ENCODE data around the gene AADACL4. TPM values are rescaled to one million over a fixed set of nuclear protein-coding genes. Genes with fewer than 3 reads are reported as not detected.

Gene AADACL4
- total RNA-seq, 1 donor from 2014 or later = not detected

DNA sequence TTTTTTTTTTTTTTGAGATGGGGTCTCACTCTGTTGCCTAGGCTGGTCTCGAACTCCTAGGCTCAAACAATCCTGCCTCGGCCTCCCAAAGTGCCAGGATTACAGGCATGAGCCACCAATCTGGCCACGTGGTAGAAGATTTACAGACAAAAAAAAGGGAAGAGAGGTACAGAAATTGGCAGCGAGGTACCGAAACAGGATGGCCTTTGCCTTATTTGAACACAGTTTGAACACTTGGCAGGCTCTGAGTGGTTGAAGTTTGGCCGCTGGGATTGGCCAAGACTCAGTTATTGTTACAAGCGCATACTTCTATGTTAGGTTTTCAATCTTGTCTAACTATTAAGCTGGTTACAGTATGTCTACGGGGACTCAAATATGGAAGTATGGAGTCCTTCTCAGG, 6.2 kb upstream of the AADACL4 start:
- Mint-ChIP-seq H3K36me3 (ENCODE audit: low read depth, unreplicated experiment) (peaks cover 2% of the 10 kb centered on the region), H3K9me3 (ENCODE audit: unreplicated experiment) (peaks cover 42% of the 10 kb centered on the region), H3K4me3 (ENCODE audit: unreplicated experiment) (no peak overlapping the region), H3K27ac (ENCODE audit: unreplicated experiment) (no peak overlapping the region), H3K4me1 (ENCODE audit: low read depth, unreplicated experiment) (peaks cover 1% of the 10 kb centered on the region), H3K27me3 (ENCODE audit: low read depth, unreplicated experiment) (no peaks in the 10 kb centered on the region)
- H3K36me3 ChIP-seq (ENCODE audit: insufficient read depth, low read length) = no peaks in the 10 kb centered on the region
- H3K27me3 ChIP-seq (ENCODE audit: insufficient read depth, low read length) = no peaks in the 10 kb centered on the region
- peaks cover 11% of the 10 kb centered on the region for H3K9me3 ChIP-seq (ENCODE audit: insufficient read depth, low read depth, low read length)
- H3K9ac ChIP-seq (ENCODE audit: low read length) = no peak overlapping the region
- DNase-seq (ENCODE audit: low read depth) = no peak
- H3K4me2 ChIP-seq (ENCODE audit: low read length) = no peak overlapping the region
- H2AFZ ChIP-seq (ENCODE audit: low read depth, low read length) = no peak overlapping the region
- H4K20me1 ChIP-seq (ENCODE audit: insufficient read depth, low read length) = no peaks in the 10 kb centered on the region
- no peak for FAIRE-seq
- no peaks in the 10 kb centered on the region for H3K4me1 ChIP-seq (ENCODE audit: insufficient read depth, low read length)
- no peak overlapping the region for H3K4me3 ChIP-seq (ENCODE audit: insufficient read depth, low read depth, low read length)
- TF ChIP-seq, protein P1, sequence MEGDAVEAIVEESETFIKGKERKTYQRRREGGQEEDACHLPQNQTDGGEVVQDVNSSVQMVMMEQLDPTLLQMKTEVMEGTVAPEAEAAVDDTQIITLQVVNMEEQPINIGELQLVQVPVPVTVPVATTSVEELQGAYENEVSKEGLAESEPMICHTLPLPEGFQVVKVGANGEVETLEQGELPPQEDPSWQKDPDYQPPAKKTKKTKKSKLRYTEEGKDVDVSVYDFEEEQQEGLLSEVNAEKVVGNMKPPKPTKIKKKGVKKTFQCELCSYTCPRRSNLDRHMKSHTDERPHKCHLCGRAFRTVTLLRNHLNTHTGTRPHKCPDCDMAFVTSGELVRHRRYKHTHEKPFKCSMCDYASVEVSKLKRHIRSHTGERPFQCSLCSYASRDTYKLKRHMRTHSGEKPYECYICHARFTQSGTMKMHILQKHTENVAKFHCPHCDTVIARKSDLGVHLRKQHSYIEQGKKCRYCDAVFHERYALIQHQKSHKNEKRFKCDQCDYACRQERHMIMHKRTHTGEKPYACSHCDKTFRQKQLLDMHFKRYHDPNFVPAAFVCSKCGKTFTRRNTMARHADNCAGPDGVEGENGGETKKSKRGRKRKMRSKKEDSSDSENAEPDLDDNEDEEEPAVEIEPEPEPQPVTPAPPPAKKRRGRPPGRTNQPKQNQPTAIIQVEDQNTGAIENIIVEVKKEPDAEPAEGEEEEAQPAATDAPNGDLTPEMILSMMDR (IDR thresholded peaks at IDR 0.05; ENCODE audit: insufficient read depth, low read depth, low read length) = no peak
- TF ChIP-seq EZH2 (IDR thresholded peaks at IDR 0.05; ENCODE audit: insufficient read depth, low read length) = no peak
- no peak overlapping the region for H3K27ac ChIP-seq (ENCODE audit: low read depth, low read length)
- H3K79me2 ChIP-seq (ENCODE audit: insufficient read depth, low read length) = no peaks in the 10 kb centered on the region

DNA sequence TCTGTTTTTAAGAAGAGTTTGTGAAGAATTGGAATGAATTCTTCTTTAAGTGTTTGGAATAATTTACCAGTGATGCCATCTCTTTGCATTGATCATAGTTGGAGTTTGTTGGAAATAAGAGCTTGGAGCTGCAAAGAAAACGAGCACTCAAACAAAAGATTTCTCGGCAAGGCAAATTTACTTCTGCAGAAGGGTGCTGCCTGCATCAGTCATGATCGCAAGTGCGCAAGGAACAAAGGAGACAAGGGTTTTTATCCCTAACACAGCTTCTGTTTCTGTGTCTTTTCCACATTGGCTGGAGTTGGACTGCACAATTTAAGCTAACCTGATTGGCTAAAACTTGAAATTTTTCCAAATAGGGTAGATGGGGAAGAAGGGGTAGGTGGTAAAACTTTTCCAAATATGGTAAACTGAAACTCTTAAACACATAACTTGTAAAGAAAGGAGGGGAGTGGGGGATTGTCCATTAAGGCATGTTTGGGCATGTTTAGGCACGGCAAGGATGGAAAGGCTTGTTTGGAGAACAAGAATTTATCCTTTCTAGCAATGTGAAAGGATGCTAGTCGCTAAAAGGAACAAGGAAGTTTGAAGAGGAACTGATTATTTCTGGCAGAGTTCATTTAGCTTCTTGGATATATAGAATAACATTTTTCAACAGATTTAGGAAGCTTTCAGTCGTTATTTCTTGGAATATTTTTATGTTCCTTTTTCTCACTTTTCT, 3.5 kb upstream of the AADACL4 start:
- Mint-ChIP-seq H3K36me3 (ENCODE audit: low read depth, unreplicated experiment) (no peaks in the 10 kb centered on the region), H3K27ac (ENCODE audit: unreplicated experiment) (no peak overlapping the region), H3K4me1 (ENCODE audit: low read depth, unreplicated experiment) (peaks cover 1% of the 10 kb centered on the region), H3K27me3 (ENCODE audit: low read depth, unreplicated experiment) (peaks cover 9% of the 10 kb centered on the region), H3K9me3 (ENCODE audit: unreplicated experiment) (peaks cover 42% of the 10 kb centered on the region), H3K4me3 (ENCODE audit: unreplicated experiment) (no peak overlapping the region)
- H3K4me3 ChIP-seq (ENCODE audit: insufficient read depth, low read depth, low read length) = no peak overlapping the region
- H3K9me3 ChIP-seq (ENCODE audit: insufficient read depth, low read depth, low read length) = peaks cover 11% of the 10 kb centered on the region
- no peak overlapping the region for H2AFZ ChIP-seq (ENCODE audit: low read depth, low read length)
- no peak overlapping the region for H3K9ac ChIP-seq (ENCODE audit: low read length)
- DNase-seq (ENCODE audit: low read depth) (peak; percentile 19), FAIRE-seq (no peak)
- no peaks in the 10 kb centered on the region for H3K79me2 ChIP-seq (ENCODE audit: insufficient read depth, low read length)
- no peak overlapping the region for H3K27ac ChIP-seq (ENCODE audit: low read depth, low read length)
- no peaks in the 10 kb centered on the region for H3K4me1 ChIP-seq (ENCODE audit: insufficient read depth, low read length)
- TF ChIP-seq EZH2 (IDR thresholded peaks at IDR 0.05; ENCODE audit: insufficient read depth, low read length) = no peak
- H3K4me2 ChIP-seq (ENCODE audit: low read length) = no peak overlapping the region
- H3K36me3 ChIP-seq (ENCODE audit: insufficient read depth, low read length) = no peaks in the 10 kb centered on the region
- peaks cover 2% of the 10 kb centered on the region for H3K27me3 ChIP-seq (ENCODE audit: insufficient read depth, low read length)
- no peaks in the 10 kb centered on the region for H4K20me1 ChIP-seq (ENCODE audit: insufficient read depth, low read length)

DNA sequence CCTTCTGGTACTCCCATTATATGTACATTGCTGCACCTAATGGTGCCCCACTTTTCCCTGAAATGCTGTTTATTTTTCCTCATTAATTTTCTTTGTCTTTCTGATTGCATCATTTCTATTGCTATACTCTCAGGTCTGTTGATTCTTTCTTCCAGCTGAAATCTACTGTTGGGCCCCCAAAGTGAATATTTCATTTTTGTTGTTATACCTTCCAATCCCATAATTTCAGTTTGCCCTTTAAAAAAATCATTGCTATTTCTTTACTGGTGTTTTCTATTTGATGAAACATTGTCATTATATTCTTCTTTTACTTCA, 3.0 kb upstream of the AADACL4 start:
- H3K79me2 ChIP-seq (ENCODE audit: insufficient read depth, low read length) = no peaks in the 10 kb centered on the region
- DNase-seq (ENCODE audit: low read depth) (no peak), FAIRE-seq (no peak)
- H3K4me3 ChIP-seq (ENCODE audit: insufficient read depth, low read depth, low read length) = no peak overlapping the region
- peaks cover 42% of the 10 kb centered on the region for H3K9me3 Mint-ChIP-seq (ENCODE audit: unreplicated experiment)
- peaks cover 11% of the 10 kb centered on the region for H3K9me3 ChIP-seq (ENCODE audit: insufficient read depth, low read depth, low read length)
- H3K36me3 ChIP-seq (ENCODE audit: insufficient read depth, low read length) = no peaks in the 10 kb centered on the region
- H4K20me1 ChIP-seq (ENCODE audit: insufficient read depth, low read length) = no peaks in the 10 kb centered on the region
- H3K36me3 Mint-ChIP-seq (ENCODE audit: low read depth, unreplicated experiment) = no peaks in the 10 kb centered on the region
- no peak overlapping the region for H3K27ac ChIP-seq (ENCODE audit: low read depth, low read length)
- H3K4me2 ChIP-seq (ENCODE audit: low read length) = no peak overlapping the region
- no peak overlapping the region for H3K27ac Mint-ChIP-seq (ENCODE audit: unreplicated experiment)
- no peak overlapping the region for H2AFZ ChIP-seq (ENCODE audit: low read depth, low read length)
- peaks cover 1% of the 10 kb centered on the region for H3K4me1 Mint-ChIP-seq (ENCODE audit: low read depth, unreplicated experiment)
- H3K27me3 Mint-ChIP-seq (ENCODE audit: low read depth, unreplicated experiment) = peaks cover 11% of the 10 kb centered on the region
- peaks cover 2% of the 10 kb centered on the region for H3K27me3 ChIP-seq (ENCODE audit: insufficient read depth, low read length)
- TF ChIP-seq, protein P1 (IDR thresholded peaks at IDR 0.05; ENCODE audit: insufficient read depth, low read depth, low read length) = no peak
- no peak for TF ChIP-seq EZH2 (IDR thresholded peaks at IDR 0.05; ENCODE audit: insufficient read depth, low read length)
- H3K9ac ChIP-seq (ENCODE audit: low read length) = no peak overlapping the region
- H3K4me3 Mint-ChIP-seq (ENCODE audit: unreplicated experiment) = no peak overlapping the region
- H3K4me1 ChIP-seq (ENCODE audit: insufficient read depth, low read length) = no peaks in the 10 kb centered on the region
